Measurements from ENCODE around the gene SLC8A2.

SLC8A2 gene

GRCh38 chr19:47505506-47505905 lies 33.8 kb upstream of the SLC8A2 start:
- peaks cover 14% of the 10 kb centered on the region for H3K4me1 ChIP-seq (ENCODE audit: control insufficient read depth, insufficient read depth, low read length)
- 94% methylated on average over 6 of the region's 6 CpGs for WGBS, 2 experiments
- H3K36me3 ChIP-seq (ENCODE audit: control insufficient read depth, insufficient read depth, low read length) = no peaks in the 10 kb centered on the region
- H3K27me3 ChIP-seq (ENCODE audit: control insufficient read depth, insufficient read depth, low read length, poor library complexity, severe bottlenecking) = no peaks in the 10 kb centered on the region
- H3K27ac ChIP-seq (ENCODE audit: insufficient read depth, low read depth, low read length, poor library complexity, severe bottlenecking) = no peak overlapping the region
- H3K4me3 ChIP-seq (ENCODE audit: insufficient read depth, low read depth, low read length) = no peak overlapping the region
- H3K9me3 ChIP-seq (ENCODE audit: control insufficient read depth, low read length) = no peaks in the 10 kb centered on the region

GRCh38 chr19:47503826-47504150 lies 32.1 kb upstream of the SLC8A2 start:
- Histone ChIP-seq H3K4me3 (ENCODE audit: insufficient read depth, low read depth, low read length) (no peak overlapping the region), H3K27ac (ENCODE audit: insufficient read depth, low read depth, low read length, poor library complexity, severe bottlenecking) (no peak overlapping the region), H3K27me3 (ENCODE audit: control insufficient read depth, insufficient read depth, low read length, poor library complexity, severe bottlenecking) (no peaks in the 10 kb centered on the region), H3K4me1 (ENCODE audit: control insufficient read depth, insufficient read depth, low read length) (peaks cover 14% of the 10 kb centered on the region), H3K9me3 (ENCODE audit: control insufficient read depth, low read length) (no peaks in the 10 kb centered on the region), H3K36me3 (ENCODE audit: control insufficient read depth, insufficient read depth, low read length) (no peaks in the 10 kb centered on the region)
- 74% methylated on average over 5 of the region's 5 CpGs for WGBS, 2 experiments

- Histone ChIP-seq H3K27me3 (ENCODE audit: control insufficient read depth, insufficient read depth, low read length, poor library complexity, severe bottlenecking) (no peaks in the 10 kb centered on the region), H3K4me3 (ENCODE audit: insufficient read depth, low read depth, low read length) (no peak overlapping the region), H3K4me1 (ENCODE audit: control insufficient read depth, insufficient read depth, low read length) (peaks cover 13% of the 10 kb centered on the region), H3K9me3 (ENCODE audit: control insufficient read depth, low read length) (no peaks in the 10 kb centered on the region), H3K27ac (ENCODE audit: insufficient read depth, low read depth, low read length, poor library complexity, severe bottlenecking) (no peak overlapping the region), H3K36me3 (ENCODE audit: control insufficient read depth, insufficient read depth, low read length) (no peaks in the 10 kb centered on the region)
- 95 to 96% methylated on average over 13 of the region's 13 CpGs for whole genome bisulfite sequencing, 2 experiments
Measured at GRCh38 chr19:47503130-47503825, 31.6 kb upstream of the SLC8A2 start.

GRCh38 chr19:47499863-47500830 lies 28.5 kb upstream of the SLC8A2 start:
- Histone ChIP-seq H3K4me3 (ENCODE audit: insufficient read depth, low read depth, low read length) (no peak overlapping the region), H3K27ac (ENCODE audit: insufficient read depth, low read depth, low read length, poor library complexity, severe bottlenecking) (no peak overlapping the region), H3K36me3 (ENCODE audit: control insufficient read depth, insufficient read depth, low read length) (no peaks in the 10 kb centered on the region), H3K4me1 (ENCODE audit: control insufficient read depth, insufficient read depth, low read length) (no peaks in the 10 kb centered on the region), H3K27me3 (ENCODE audit: control insufficient read depth, insufficient read depth, low read length, poor library complexity, severe bottlenecking) (no peaks in the 10 kb centered on the region), H3K9me3 (ENCODE audit: control insufficient read depth, low read length) (no peaks in the 10 kb centered on the region)
- 92% methylated on average over 32 of the region's 32 CpGs for WGBS, 2 experiments

GRCh38 chr19:47499371-47499770 lies 27.7 kb upstream of the SLC8A2 start:
- Histone ChIP-seq H3K4me3 (ENCODE audit: insufficient read depth, low read depth, low read length) (no peak overlapping the region), H3K36me3 (ENCODE audit: control insufficient read depth, insufficient read depth, low read length) (no peaks in the 10 kb centered on the region), H3K4me1 (ENCODE audit: control insufficient read depth, insufficient read depth, low read length) (no peaks in the 10 kb centered on the region), H3K27ac (ENCODE audit: insufficient read depth, low read depth, low read length, poor library complexity, severe bottlenecking) (no peak overlapping the region), H3K9me3 (ENCODE audit: control insufficient read depth, low read length) (no peaks in the 10 kb centered on the region), H3K27me3 (ENCODE audit: control insufficient read depth, insufficient read depth, low read length, poor library complexity, severe bottlenecking) (no peaks in the 10 kb centered on the region)
- WGBS, 2 experiments = 95% methylated on average over 7 of the region's 7 CpGs

GRCh38 chr19:47498561-47498960 lies 26.9 kb upstream of the SLC8A2 start:
- Histone ChIP-seq H3K27me3 (ENCODE audit: control insufficient read depth, insufficient read depth, low read length, poor library complexity, severe bottlenecking) (no peaks in the 10 kb centered on the region), H3K4me3 (ENCODE audit: insufficient read depth, low read depth, low read length) (no peak overlapping the region), H3K36me3 (ENCODE audit: control insufficient read depth, insufficient read depth, low read length) (no peaks in the 10 kb centered on the region)

GRCh38 chr19:47497821-47498520 lies 26.3 kb upstream of the SLC8A2 start:
- H3K36me3 ChIP-seq (ENCODE audit: control insufficient read depth, insufficient read depth, low read length) = no peaks in the 10 kb centered on the region

More at GRCh38 chr19:47498561-47498960, 26.9 kb upstream of the SLC8A2 start:
- whole genome bisulfite sequencing, 2 experiments = 93 to 97% methylated on average over 5 of the region's 5 CpGs
- no peaks in the 10 kb centered on the region for H3K4me1 ChIP-seq (ENCODE audit: control insufficient read depth, insufficient read depth, low read length)
- H3K9me3 ChIP-seq (ENCODE audit: control insufficient read depth, low read length) = no peaks in the 10 kb centered on the region
- H3K27ac ChIP-seq (ENCODE audit: insufficient read depth, low read depth, low read length, poor library complexity, severe bottlenecking) = no peak overlapping the region

GRCh38 chr19:47497050-47497766 lies 25.5 kb upstream of the SLC8A2 start:
- no peaks in the 10 kb centered on the region for H3K4me1 ChIP-seq (ENCODE audit: control insufficient read depth, insufficient read depth, low read length)
- peaks cover 2% of the 10 kb centered on the region for H3K36me3 ChIP-seq (ENCODE audit: control insufficient read depth, insufficient read depth, low read length)
- H3K4me3 ChIP-seq (ENCODE audit: insufficient read depth, low read depth, low read length) = no peak overlapping the region
- H3K9me3 ChIP-seq (ENCODE audit: control insufficient read depth, low read length) = no peaks in the 10 kb centered on the region
- H3K27me3 ChIP-seq (ENCODE audit: control insufficient read depth, insufficient read depth, low read length, poor library complexity, severe bottlenecking) = no peaks in the 10 kb centered on the region
- 95% methylated on average over 23 of the region's 23 CpGs for WGBS, 2 experiments
- H3K27ac ChIP-seq (ENCODE audit: insufficient read depth, low read depth, low read length, poor library complexity, severe bottlenecking) = no peak overlapping the region

More at GRCh38 chr19:47497821-47498520, 26.3 kb upstream of the SLC8A2 start:
- H3K4me1 ChIP-seq (ENCODE audit: control insufficient read depth, insufficient read depth, low read length) = no peaks in the 10 kb centered on the region
- H3K27me3 ChIP-seq (ENCODE audit: control insufficient read depth, insufficient read depth, low read length, poor library complexity, severe bottlenecking) = no peaks in the 10 kb centered on the region
- H3K4me3 ChIP-seq (ENCODE audit: insufficient read depth, low read depth, low read length) = no peak overlapping the region
- 93 to 95% methylated on average over 14 of the region's 14 CpGs for WGBS, 2 experiments
- no peak overlapping the region for H3K27ac ChIP-seq (ENCODE audit: insufficient read depth, low read depth, low read length, poor library complexity, severe bottlenecking)
- no peaks in the 10 kb centered on the region for H3K9me3 ChIP-seq (ENCODE audit: control insufficient read depth, low read length)

- H3K27me3 ChIP-seq (ENCODE audit: control insufficient read depth, insufficient read depth, low read length, poor library complexity, severe bottlenecking) = no peaks in the 10 kb centered on the region
- H3K27ac ChIP-seq (ENCODE audit: insufficient read depth, low read depth, low read length, poor library complexity, severe bottlenecking) = no peak overlapping the region
- WGBS, 2 experiments = 89 to 90% methylated on average over 17 of the region's 17 CpGs
Measured at GRCh38 chr19:47495478-47496372, 24.0 kb upstream of the SLC8A2 start.

More at GRCh38 chr19:47495478-47496372, 24.0 kb upstream of the SLC8A2 start:
- H3K36me3 ChIP-seq (ENCODE audit: control insufficient read depth, insufficient read depth, low read length) = peaks cover 7% of the 10 kb centered on the region
- no peaks in the 10 kb centered on the region for H3K9me3 ChIP-seq (ENCODE audit: control insufficient read depth, low read length)
- H3K4me1 ChIP-seq (ENCODE audit: control insufficient read depth, insufficient read depth, low read length) = no peaks in the 10 kb centered on the region
- H3K4me3 ChIP-seq (ENCODE audit: insufficient read depth, low read depth, low read length) = no peak overlapping the region

Data from ectodermal cell (in vitro differentiated cells).